Activated CD4-positive, alpha-beta T cell treated with anti-CD3 and anti-CD28 coated beads for 1 hour (primary cell): ENCODE results near the gene TJAP1.

ENCODE experiments used
- DNase-seq: peaks from one replicate; pipeline ENCODE4 v3.0.0-alpha.2; 2020

Gene TJAP1, protein sequence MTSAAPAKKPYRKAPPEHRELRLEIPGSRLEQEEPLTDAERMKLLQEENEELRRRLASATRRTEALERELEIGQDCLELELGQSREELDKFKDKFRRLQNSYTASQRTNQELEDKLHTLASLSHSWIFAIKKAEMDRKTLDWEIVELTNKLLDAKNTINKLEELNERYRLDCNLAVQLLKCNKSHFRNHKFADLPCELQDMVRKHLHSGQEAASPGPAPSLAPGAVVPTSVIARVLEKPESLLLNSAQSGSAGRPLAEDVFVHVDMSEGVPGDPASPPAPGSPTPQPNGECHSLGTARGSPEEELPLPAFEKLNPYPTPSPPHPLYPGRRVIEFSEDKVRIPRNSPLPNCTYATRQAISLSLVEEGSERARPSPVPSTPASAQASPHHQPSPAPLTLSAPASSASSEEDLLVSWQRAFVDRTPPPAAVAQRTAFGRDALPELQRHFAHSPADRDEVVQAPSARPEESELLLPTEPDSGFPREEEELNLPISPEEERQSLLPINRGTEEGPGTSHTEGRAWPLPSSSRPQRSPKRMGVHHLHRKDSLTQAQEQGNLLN

DNA sequence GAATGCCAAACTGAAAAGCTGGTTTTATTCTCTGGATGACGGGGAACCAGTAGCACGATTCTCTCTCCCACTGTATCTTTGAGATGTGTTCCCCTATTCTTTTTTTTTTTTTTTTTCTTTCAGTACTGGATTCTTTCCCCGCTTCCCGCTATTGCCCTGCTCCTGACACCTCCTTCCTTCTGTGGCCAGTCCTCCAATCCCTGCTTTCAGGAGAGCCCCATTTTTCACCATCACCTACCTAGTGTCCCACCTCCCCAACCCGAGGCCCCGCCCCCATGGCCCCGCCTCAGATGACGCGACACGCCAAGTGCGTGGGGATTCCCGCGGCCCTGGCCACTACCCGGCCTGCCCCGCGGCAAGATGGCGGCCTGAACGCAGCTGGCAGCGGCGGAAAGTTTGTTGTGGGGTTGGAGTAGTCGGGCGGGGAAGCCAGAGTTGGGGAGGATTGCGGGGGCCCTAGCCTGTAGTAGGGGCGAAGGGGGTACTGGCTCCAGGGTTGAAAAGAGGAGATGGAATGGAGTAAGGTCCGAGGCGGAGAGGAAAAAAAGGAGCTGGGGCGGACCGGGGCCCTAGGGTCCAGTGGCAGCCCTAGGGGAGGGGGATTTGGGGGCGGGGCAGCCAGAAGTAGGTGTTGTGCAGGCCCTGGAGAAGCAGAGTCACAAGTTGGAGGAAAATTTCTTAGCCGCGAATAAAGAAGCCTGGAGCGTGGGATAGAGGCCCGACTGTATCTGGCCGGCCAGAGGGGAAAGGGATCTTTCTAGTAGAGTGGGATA, at the start of gene TJAP1:
TSS of gene TJAP1 (plus strand) at position 336 of the 773 bp plus-strand sequence. CDS start 21,432 bp downstream, outside the sequence.
- DNase-seq: peak; percentile 96

DNA sequence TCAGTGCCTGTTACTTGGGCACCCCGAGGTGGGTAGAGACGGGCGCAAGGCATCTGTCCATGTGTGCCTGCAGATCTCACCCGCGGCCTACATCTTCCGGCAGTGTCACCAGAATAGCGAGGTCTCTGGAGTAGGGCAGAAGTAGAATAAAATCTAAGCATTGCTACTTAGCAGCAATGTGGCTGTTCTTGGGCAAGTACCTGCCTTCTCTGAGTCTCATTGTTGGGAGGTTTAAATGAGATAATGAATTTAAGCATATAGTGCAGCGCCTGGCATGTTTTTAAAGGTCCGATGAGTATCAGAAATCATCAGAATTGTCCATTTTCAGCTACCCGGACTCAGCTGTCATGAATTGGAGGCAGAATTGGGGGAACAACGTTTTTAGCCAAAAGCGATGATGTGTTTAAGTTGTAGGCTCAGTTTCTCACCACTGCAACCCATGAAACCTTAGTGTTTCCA, 49.2 kb upstream of the TJAP1 start:
- DNase-seq: no peak

DNA sequence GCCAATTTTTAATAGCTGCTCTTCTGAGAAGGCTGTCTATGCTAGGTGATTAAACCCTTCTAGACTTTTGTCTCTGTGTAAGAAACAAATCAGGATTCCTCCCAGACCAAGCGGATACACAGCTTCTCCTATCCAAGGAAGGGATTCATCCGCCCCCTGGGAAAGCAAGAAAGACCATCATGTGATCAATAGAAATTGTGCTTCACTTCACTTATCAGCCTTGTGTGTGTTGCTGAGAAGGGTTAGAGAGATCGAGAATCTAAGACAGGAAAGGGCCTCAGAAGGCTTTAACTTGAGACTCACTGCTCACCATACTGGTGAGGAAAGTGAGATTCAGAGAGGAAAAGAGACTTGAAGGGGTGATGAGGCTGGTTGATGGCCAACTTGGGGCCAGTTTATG, 48.5 kb upstream of the TJAP1 start:
- DNase-seq: no peak

DNA sequence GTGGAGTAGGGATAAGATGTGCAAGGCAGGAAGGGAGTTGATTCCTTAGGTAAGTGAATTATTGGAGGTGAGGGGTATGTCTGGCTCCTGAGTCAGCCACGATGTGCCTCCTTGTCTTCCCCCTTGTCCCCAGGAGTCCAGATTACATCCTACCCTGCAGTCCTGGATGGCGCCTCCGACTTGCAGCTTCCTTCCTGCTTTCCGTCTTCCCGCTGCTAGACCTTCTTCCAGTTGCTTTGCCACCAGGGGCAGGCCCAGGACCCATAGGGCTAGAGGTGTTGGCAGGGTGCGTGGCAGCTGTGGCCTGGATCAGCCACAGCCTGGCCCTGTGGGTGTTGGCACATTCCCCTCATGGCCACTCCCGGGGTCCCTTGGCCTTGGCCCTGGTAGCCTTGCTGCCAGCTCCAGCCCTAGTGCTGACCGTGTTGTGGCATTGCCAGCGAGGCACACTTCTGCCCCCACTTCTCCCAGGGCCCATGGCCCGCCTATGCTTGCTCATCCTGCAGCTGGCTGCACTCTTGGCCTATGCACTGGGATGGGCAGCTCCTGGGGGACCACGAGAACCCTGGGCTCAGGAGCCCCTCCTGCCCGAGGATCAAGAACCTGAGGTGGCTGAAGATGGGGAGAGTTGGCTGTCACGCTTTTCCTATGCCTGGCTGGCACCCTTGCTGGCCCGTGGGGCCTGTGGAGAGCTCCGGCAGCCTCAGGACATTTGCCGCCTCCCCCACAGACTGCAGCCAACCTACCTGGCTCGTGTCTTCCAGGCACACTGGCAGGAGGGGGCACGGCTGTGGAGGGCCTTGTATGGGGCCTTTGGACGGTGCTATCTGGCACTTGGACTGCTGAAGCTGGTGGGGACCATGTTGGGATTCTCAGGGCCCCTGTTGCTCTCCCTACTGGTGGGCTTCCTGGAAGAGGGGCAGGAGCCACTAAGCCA, 45.1 kb upstream of the TJAP1 start:
- no peak for DNase-seq

DNA sequence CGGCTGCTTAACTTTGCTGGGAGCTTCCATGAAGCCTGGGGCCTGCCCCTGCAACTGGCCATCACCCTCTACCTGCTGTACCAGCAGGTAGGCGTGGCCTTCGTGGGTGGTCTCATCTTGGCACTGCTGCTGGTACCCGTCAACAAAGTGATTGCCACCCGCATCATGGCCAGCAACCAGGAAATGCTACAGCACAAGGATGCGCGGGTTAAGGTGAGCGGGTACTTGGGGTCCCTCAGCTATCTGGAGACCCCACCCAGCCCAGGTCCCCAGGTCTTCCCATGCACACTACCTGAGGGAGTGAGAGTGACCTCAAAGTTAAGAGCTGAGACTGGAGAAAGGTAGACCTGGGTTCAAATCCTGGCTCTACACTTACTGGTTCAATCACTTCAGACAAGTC, 44.2 kb upstream of the TJAP1 start:
- DNase-seq: no peak

DNA sequence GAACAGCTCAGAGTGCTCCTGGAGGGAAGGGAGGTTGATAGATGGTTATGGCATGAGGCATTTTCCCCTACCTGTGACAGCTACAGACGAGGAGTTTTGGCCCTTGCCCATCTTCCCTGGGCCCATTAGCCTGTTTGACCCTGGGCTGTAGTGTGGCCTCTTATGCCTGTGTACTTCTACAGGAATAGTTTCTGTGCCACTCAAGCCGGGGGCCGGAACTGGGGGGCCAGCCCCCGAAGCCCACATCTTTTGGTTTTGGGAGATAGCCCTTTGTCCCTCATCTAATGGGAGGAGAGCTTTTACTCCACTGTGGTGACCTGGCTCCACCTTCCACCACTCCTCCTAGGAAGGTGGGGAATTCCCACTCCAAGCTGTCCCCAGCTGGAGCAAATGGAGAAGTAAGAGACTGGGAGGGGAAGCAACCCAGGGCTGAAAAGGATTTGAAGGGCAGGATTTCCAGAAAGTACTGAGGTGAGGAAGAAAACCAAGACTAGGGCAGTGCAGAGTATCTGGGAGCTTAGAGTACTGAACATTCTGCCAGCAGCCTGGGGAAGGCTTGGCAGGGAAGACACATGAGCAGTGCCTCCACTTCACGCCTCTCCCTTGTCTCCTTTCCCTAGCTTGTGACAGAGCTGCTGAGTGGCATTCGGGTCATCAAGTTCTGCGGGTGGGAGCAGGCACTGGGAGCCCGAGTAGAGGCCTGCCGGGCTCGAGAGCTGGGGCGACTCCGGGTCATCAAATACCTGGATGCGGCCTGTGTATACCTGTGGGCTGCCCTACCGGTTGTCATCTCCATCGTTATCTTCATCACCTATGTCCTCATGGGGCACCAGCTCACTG, 43.1 kb upstream of the TJAP1 start:
- DNase-seq: no peak

DNA sequence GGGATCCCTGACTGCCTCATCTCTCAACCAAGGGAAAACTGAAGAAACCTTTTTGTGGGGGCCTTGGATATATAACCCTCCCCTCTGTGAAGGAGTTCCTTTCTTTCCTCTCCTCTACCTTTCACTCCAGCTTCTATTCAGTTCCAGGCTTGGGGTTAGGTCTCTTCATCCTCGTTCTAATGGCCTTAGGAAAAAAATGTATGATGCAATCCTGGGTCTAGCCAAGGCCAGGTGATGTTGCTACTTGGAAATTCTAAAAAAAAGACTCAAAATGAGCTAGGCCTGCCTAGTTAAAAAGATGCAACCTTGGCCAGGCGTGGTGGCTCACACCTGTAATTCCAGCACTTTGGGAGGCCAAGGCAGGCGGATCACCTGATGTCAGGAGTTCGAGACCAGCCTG, 42.4 kb upstream of the TJAP1 start:
- DNase-seq: no peak

DNA sequence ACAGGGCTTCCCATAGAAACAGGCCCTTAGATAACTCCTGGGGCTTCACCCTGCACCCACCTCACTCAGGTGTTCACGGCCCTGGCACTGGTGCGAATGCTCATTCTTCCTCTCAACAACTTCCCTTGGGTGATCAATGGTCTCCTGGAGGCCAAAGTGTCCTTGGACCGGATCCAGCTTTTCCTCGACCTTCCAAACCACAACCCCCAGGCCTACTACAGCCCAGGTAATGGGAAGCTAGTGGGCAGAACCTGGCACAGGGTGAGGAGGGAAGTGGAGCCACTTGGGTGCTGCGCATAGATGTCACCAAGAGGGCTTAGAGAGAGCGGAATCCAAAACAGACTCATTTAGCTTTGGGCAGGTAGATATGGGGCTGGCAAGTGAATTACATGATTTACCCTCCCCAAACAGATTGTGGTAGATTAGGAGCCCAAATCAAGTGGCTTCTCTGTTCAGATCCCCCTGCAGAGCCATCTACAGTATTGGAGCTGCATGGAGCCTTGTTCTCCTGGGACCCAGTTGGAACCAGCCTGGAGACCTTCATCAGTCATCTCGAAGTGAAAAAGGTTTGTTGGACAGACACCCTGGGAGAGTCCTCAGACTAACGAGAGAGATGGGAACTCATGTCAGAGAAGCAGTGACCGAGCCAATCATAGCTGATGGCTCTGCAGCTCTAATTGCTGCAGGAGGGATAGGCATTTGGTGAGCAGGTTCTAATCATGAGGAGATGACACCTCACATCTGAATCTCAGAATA, 41.5 kb upstream of the TJAP1 start:
- DNase-seq: no peak

DNA sequence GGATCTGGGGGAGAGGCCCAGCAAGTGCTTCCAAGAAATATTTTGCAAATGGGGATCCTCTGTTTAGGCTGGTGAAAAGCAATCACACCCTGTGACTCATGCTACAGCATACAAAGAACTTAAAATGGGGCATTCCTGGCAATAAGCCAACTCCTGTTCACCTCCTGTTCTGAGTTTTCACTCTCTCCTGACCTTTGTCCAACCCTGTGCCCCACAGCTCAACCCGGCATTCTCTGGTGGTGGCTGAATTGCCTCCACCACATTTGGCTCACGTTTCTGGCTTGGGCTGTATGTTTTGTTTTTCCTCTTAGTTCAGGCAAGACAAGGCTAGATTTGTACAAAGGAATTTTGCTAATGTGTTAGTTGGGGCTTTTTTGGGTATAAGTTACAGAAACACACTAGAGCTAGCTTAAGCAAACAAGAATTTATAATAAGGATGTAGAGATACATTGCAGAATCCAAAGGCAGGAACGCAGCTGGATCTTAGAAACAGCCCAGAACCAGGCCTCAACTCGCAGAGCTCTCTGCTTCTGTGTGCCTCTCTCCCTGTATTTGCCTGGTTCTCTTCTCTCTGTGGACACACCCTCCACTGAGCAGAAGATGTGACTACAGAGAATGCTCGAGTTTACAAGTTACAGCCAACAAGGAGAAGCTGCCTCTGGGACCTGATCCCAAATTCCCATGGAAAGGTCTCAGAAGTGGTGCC, 40.6 kb upstream of the TJAP1 start:
- DNase-seq: no peak

DNA sequence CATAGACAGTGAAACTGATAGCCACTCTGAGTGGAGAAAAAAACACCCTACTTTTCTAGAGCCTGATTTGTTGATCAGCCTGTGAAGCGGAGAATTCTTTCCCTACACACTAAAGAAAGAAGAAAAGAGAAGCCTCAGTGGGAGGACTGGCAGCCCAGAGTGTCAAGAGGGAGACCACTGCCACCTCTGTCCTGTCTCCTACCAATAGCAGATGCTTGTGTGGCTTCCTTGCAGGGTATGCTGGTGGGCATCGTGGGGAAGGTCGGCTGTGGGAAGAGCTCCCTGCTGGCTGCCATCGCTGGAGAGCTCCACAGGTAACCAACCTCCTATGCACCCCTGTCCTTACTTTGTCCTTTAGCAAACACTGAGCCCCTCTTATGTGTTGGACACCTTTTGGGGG, 39.7 kb upstream of the TJAP1 start:
- no peak for DNase-seq

DNA sequence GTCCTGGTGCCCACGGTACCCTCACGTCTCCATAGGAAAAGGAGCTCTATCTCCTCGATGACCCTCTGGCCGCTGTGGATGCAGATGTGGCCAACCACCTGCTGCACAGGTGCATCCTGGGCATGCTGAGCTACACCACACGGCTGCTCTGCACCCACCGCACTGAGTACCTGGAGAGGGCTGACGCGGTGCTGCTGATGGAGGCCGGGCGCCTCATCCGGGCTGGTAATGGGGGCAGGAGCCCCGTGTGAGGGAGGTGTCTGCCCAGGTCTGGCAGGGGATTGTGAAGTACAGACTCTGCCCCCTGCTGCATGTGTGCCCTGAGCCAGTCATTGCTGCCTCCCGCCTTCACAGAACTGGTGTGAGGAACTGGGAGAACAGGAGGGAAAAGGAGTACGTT, 34.4 kb upstream of the TJAP1 start:
- no peak for DNase-seq

DNA sequence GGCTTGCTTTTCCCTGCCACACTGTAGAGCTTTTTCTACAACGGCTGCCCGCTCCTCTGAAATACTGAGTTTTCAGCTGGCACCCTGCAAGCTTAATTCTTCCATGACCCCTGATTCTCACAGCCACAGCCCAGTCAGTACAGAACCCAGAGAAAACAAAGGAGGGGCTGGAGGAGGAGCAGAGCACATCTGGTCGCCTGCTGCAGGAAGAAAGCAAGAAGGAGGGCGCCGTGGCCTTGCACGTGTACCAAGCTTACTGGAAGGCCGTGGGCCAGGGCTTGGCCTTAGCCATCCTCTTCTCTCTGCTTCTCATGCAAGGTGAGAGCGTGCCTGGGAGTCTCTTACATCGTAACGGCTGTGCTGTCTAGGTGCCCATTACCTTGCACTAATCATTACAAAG, 33.3 kb upstream of the TJAP1 start:
- DNase-seq: no peak

DNA sequence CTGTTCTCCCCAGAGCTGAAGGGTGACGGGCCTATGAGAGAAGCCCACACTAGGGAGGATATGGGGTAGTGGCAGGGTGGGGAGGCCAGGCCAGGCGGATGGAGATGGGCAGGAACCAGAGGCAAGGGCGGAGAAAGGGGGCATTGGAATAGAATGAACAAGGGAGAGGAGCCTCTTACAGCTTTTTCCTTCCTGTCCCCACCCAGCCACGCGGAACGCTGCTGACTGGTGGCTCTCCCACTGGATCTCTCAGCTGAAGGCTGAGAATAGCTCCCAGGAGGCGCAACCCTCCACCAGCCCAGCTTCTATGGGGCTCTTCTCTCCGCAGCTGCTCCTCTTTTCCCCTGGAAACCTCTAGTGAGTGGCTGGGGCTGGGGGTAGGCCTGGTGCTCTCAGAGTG, 32.8 kb upstream of the TJAP1 start:
- no peak for DNase-seq

DNA sequence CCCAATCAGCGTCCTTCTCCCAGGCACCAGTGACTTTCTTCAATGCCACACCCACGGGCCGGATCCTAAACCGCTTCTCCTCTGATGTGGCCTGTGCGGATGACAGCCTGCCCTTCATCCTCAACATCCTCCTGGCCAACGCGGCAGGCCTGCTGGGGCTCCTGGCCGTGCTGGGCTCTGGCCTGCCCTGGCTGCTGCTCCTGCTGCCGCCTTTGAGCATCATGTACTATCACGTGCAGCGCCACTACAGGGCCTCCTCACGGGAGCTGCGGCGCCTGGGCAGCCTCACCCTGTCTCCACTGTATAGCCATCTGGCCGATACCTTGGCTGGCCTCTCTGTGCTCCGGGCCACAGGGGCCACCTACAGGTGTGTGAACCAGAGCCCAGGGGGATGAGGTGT, 31.8 kb upstream of the TJAP1 start:
- no peak for DNase-seq

DNA sequence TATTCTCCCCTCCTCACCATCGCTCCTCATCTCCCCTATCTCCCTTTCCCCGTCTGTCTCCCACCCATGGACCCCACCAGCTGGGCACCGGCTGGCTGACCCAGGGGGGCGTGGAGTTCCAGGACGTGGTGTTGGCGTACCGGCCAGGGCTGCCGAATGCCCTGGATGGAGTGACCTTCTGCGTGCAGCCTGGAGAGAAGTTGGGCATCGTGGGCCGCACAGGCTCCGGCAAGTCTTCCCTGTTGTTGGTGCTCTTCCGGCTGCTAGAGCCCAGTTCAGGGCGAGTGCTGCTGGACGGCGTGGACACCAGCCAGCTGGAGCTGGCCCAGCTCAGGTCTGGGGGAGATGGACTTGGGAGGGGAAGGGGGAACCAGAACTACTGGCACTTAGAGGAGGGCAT, 29.8 kb upstream of the TJAP1 start:
- DNase-seq: no peak

DNA sequence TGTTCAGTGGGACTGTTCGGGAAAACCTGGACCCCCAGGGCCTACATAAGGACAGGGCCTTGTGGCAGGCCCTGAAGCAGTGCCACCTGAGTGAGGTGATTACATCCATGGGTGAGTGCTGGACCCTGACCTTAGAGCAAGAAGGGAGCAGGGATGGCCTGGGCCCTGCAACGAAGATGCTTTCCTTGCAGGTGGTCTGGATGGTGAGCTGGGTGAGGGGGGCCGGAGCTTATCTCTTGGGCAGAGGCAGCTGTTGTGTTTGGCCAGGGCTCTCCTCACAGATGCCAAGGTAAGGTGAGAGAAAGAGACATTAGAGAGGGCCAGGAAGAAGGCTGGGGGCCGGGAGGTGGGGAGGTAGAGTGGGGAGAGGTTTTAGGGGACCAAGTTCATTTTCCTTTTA, 28.5 kb upstream of the TJAP1 start:
- DNase-seq: no peak

DNA sequence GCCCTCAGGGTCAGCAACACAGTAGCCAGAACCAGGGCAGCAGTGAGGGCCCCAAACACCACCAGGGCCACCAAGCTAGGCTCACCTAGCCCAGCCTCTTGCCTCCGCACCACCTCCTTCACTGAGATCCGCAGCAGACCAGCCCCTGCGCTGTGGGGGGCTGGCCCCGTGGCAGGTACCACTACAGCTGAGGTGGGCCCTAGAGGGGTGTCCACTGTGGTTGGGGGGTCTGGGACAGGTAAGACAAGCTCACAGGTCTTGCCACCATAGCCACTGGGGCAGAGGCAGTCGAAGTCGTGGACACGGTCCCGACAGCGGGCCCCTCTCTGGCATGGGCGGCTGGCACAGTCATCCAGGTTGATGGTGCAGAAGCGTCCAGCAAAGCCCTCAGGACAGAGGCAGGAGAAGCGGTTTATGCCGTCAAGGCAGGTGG, 26.7 kb upstream of the TJAP1 start:
- DNase-seq: no peak

DNA sequence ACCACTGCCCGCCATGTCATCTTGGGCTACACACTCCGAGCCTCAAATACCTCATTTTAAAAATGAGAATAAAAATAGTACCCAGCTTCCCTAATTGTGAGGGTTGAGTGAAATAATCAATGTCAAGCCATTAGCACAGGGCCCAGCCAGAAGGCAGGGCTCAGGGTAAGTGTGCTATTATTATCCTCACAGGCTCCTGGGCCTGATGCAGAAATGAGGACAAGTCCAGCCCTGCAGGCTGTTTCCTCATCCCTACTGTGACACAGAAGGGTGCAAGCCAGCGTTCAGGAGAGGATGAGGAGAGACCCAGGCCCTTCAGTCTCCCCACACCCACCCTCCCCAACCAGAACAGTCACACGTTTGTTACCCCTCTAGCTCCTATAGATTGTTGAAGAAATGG, 26.0 kb upstream of the TJAP1 start:
- no peak for DNase-seq

DNA sequence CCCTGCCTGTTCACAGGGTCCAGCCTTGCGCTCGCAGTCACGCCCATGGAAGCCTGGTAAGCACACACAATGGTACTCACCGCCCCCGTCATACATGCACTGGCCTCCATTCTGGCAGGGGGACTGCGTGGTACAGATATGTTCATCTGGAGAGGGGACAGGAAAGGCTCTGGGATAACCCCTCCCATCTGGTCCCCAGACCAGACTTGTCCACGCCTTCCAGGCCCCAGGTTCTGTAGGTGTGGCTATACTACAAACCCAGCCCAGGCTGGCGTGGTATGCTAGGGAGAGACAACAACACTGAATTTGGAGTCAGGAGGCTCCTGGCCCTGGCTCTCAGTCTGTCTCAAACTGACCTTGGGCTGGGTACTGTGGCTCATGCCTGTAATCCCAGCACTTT, 25.4 kb upstream of the TJAP1 start:
- no peak for DNase-seq

DNA sequence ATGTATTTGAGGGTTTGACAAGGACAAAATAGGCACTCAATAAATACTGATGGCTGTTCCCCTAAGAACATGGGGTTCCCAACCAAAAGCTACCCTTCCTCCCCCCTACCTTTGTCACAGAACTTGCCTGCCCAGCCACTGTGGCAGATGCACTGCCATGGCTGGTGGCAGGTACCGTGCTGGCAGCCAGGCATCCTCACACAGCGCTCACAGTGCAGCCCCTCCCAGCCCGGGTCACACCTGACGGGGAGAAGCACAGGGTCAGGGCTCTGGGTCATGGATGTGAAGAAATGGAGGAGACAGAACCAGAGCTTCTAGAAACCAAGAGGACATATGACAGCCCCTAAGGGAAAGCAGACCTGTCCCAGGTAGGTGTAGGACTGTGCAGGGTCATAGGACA, 24.5 kb upstream of the TJAP1 start:
- DNase-seq: no peak
